ENCODE data around the gene BICDL1. TPM values are rescaled to one million over a fixed set of nuclear protein-coding genes. Genes with fewer than 3 reads are reported as not detected.

Gene BICDL1
- total RNA-seq, 1 experiment from 2014 or later, result 18.2 TPM

- intact Hi-C loops (cut with micrococcal nuclease), result loop anchor here (2.0 kb wide), 2 partner anchors 97 to 157 kb away; partner anchors contain the start of gene BICDL1
- BruUV-seq (replicated peaks), result TSS peak; percentile 45
- peak overlapping the region; percentile 42 to 52; a peak in 3 of 4 replicates for H3K4me3 ChIP-seq (replicated peaks in 1 of 2; ENCODE audit: low read depth in 1 of 2, low read length in 2 of 2)
- H3K4me2 ChIP-seq (ENCODE audit: low read length), result peak overlapping the region; percentile 85
- H3K9me2 ChIP-seq (ENCODE audit: insufficient read depth), result no peaks in the 10 kb centered on the region
- no peaks in the 10 kb centered on the region for H3K9me3 ChIP-seq (ENCODE audit: control insufficient read depth in 1 of 2, insufficient read depth in 1 of 2, low read depth in 1 of 2, low read length in 2 of 2)
- CTCF ChIA-PET, result interaction anchor here (0.6 to 1.4 kb wide), 5 partner anchors 11 to 917 kb away, joined by 3 to 7 read pairs (median 3); no protein-coding TSS in a partner anchor
- peaks cover 18 to 21% of the 10 kb centered on the region in 2 experiments for H3K4me1 ChIP-seq (ENCODE audit: control insufficient read depth in 1 of 2, insufficient read depth in 2 of 2, low read length in 2 of 2)
- H3K36me3 ChIP-seq (ENCODE audit: control insufficient read depth in 1 of 2, insufficient read depth in 2 of 2, low read length in 2 of 2), result no peaks in the 10 kb centered on the region
- POLR2A ChIA-PET, result interaction anchor here (1.2 kb wide), 1 partner anchor 31 kb away, joined by 4 read pairs; the partner anchor contains the start of gene RAB35
- ATAC-seq, result no peak
- H3K9ac ChIP-seq (ENCODE audit: low read length), result peak overlapping the region; percentile 71
- no peaks in the 10 kb centered on the region for H3K27me3 ChIP-seq (ENCODE audit: insufficient read depth, low read length)
- no peak for DNase-seq (ENCODE audit: low read depth, low spot score)
- no peaks in the 10 kb centered on the region for H3K79me2 ChIP-seq (ENCODE audit: insufficient read depth, low read length)
- RAD21 ChIA-PET (ENCODE audit: low non-redundant PET in 1 of 2, low total read pairs in 2 of 2, uncharacterized antibody in 2 of 2, unreplicated experiment in 2 of 2), result interaction anchor here in 1 of 2 experiments (0.9 to 1.1 kb wide), 2 partner anchors 84 to 145 kb away, joined by 3 read pairs; no protein-coding TSS in a partner anchor
- H2AFZ ChIP-seq (ENCODE audit: low read depth, low read length, poor library complexity, severe bottlenecking), result no peak overlapping the region
- H3K27ac ChIP-seq (ENCODE audit: low read depth, low read length), result peak overlapping the region; percentile 67; the same call in 1 of the 2 replicates
- no peaks in the 10 kb centered on the region for H4K20me1 ChIP-seq (ENCODE audit: insufficient read depth)
- no peak for TF ChIP-seq POLR2A (IDR thresholded peaks at IDR 0.05; ENCODE audit: borderline replicate concordance, extremely low read depth, insufficient read depth, insufficient read length)
- no peak for TF ChIP-seq EZH2 (IDR thresholded peaks at IDR 0.05)
- no peak for TF ChIP-seq SP1 (IDR thresholded peaks at IDR 0.05; ENCODE audit: low read depth)
- no peak for TF ChIP-seq YY1 (IDR thresholded peaks at IDR 0.05; ENCODE audit: extremely low read depth, insufficient replicate concordance, low read depth, low read length)
- no peak for TF ChIP-seq SRF (IDR thresholded peaks at IDR 0.05; ENCODE audit: low read depth)
- TF ChIP-seq, protein P1, sequence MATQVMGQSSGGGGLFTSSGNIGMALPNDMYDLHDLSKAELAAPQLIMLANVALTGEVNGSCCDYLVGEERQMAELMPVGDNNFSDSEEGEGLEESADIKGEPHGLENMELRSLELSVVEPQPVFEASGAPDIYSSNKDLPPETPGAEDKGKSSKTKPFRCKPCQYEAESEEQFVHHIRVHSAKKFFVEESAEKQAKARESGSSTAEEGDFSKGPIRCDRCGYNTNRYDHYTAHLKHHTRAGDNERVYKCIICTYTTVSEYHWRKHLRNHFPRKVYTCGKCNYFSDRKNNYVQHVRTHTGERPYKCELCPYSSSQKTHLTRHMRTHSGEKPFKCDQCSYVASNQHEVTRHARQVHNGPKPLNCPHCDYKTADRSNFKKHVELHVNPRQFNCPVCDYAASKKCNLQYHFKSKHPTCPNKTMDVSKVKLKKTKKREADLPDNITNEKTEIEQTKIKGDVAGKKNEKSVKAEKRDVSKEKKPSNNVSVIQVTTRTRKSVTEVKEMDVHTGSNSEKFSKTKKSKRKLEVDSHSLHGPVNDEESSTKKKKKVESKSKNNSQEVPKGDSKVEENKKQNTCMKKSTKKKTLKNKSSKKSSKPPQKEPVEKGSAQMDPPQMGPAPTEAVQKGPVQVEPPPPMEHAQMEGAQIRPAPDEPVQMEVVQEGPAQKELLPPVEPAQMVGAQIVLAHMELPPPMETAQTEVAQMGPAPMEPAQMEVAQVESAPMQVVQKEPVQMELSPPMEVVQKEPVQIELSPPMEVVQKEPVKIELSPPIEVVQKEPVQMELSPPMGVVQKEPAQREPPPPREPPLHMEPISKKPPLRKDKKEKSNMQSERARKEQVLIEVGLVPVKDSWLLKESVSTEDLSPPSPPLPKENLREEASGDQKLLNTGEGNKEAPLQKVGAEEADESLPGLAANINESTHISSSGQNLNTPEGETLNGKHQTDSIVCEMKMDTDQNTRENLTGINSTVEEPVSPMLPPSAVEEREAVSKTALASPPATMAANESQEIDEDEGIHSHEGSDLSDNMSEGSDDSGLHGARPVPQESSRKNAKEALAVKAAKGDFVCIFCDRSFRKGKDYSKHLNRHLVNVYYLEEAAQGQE (IDR thresholded peaks at IDR 0.05; ENCODE audit: low read depth), result no peak
- no peak for TF ChIP-seq RAD21 (IDR thresholded peaks at IDR 0.05; ENCODE audit: low read depth)
- TF ChIP-seq, protein P2, sequence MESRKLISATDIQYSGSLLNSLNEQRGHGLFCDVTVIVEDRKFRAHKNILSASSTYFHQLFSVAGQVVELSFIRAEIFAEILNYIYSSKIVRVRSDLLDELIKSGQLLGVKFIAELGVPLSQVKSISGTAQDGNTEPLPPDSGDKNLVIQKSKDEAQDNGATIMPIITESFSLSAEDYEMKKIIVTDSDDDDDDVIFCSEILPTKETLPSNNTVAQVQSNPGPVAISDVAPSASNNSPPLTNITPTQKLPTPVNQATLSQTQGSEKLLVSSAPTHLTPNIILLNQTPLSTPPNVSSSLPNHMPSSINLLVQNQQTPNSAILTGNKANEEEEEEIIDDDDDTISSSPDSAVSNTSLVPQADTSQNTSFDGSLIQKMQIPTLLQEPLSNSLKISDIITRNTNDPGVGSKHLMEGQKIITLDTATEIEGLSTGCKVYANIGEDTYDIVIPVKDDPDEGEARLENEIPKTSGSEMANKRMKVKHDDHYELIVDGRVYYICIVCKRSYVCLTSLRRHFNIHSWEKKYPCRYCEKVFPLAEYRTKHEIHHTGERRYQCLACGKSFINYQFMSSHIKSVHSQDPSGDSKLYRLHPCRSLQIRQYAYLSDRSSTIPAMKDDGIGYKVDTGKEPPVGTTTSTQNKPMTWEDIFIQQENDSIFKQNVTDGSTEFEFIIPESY (IDR thresholded peaks at IDR 0.05; ENCODE audit: extremely low read depth, insufficient replicate concordance, low read length), result no peak
- no peak for TF ChIP-seq FOSL1 (IDR thresholded peaks at IDR 0.05; ENCODE audit: low read depth)
- no peak for TF ChIP-seq ZNF274 (IDR thresholded peaks at IDR 0.05; ENCODE audit: low read depth, low read length)
- TF ChIP-seq CBX3 (IDR thresholded peaks at IDR 0.05; ENCODE audit: low read depth), result no peak
- no peak for TF ChIP-seq ELF1 (IDR thresholded peaks at IDR 0.05; ENCODE audit: borderline replicate concordance, low read depth)
- TF ChIP-seq SIN3A (IDR thresholded peaks at IDR 0.05; ENCODE audit: low read depth), result no peak
Observed at GRCh38 chr12:120085920-120086645, 97.0 kb downstream of the BICDL1 start.
